ENCODE results near the gene RGSL1.

DNA sequence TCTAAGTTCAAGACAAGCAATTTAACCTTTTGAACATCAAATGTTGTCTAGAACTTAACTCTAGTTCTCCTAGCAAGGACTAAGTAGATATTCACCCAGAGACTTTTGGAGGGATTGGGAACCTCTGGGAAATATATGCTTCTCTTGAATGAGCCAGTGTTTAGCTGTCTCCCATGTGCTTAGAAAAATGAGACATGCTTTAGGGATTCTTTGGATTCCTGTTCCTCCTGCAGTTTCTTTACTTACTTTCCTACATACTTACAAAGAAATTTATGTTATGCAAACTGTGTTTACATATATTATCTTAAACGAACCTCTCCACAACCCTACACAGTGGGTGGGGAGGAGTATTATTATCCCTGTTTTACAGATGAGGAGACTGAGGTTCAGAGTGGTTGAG lies 99.9 kb downstream of the RGSL1 start:
- TF ChIP-seq, protein P1, sequence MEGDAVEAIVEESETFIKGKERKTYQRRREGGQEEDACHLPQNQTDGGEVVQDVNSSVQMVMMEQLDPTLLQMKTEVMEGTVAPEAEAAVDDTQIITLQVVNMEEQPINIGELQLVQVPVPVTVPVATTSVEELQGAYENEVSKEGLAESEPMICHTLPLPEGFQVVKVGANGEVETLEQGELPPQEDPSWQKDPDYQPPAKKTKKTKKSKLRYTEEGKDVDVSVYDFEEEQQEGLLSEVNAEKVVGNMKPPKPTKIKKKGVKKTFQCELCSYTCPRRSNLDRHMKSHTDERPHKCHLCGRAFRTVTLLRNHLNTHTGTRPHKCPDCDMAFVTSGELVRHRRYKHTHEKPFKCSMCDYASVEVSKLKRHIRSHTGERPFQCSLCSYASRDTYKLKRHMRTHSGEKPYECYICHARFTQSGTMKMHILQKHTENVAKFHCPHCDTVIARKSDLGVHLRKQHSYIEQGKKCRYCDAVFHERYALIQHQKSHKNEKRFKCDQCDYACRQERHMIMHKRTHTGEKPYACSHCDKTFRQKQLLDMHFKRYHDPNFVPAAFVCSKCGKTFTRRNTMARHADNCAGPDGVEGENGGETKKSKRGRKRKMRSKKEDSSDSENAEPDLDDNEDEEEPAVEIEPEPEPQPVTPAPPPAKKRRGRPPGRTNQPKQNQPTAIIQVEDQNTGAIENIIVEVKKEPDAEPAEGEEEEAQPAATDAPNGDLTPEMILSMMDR (IDR thresholded peaks at IDR 0.05; ENCODE audit: borderline replicate concordance, extremely low read depth, low read length, poor library complexity, severe bottlenecking), result no peak
- TF ChIP-seq EZH2 (IDR thresholded peaks at IDR 0.05; ENCODE audit: borderline replicate concordance, low read depth, low read length, severe bottlenecking), result no peak

Measured in DND-41 (cell line).